ENCODE results near the gene STIM1.
A peak's percentile ranks its signal among the peaks of the same experiment; 100 is the strongest.

- TF ChIP-seq CTCF (IDR thresholded peaks at IDR 0.05; ENCODE audit: low read depth, low read length, poor library complexity, severe bottlenecking), result peak; percentile 95
- TF ChIP-seq EZH2phosphoT487 (IDR thresholded peaks at IDR 0.05; ENCODE audit: borderline replicate concordance, low read length), result no peak
These were observed 30.6 kb upstream of the STIM1 start for GRCh38 chr11:3824714-3825472.
